ENCODE measurements around the gene EXD3. TPM values are rescaled to one million over a fixed set of nuclear protein-coding genes. Genes with fewer than 3 reads are reported as not detected.

Gene EXD3
- total and polyA plus RNA-seq, 9 of the 15 experiments (the other 6 are each of a cell fraction or from before 2014, with no cell fraction given) = 0.29 to 12.5 (median 3.9) TPM

GRCh38 chr9:137431416-137431931 is 8.5 kb upstream of the EXD3 start:
- no peaks in the 10 kb centered on the region for H3K36me3 ChIP-seq (ENCODE audit: control insufficient read depth, insufficient read depth, low read length)
- H3K9me3 ChIP-seq (replicated peaks; ENCODE audit: control insufficient read depth, insufficient read depth, low read depth, low read length) = no peaks in the 10 kb centered on the region
- H3K27me3 ChIP-seq (ENCODE audit: control insufficient read depth in 2 of 2, insufficient read depth in 2 of 2, low read length in 2 of 2) = no peaks in the 10 kb centered on the region
- no peaks in the 10 kb centered on the region for H4K20me1 ChIP-seq (replicated peaks; ENCODE audit: control insufficient read depth, insufficient read depth, low read length)
- DNase-seq (ENCODE audit: extremely low read depth in 1 of 4, low spot score in 3 of 4) (no peak), ATAC-seq (no peak), FAIRE-seq (no peak)
- intact Hi-C loops (cut with micrococcal nuclease) = no loop called here
- no peaks in the 10 kb centered on the region for H3K9me1 ChIP-seq (ENCODE audit: control insufficient read depth, insufficient read depth, low read length)
- no peak overlapping the region for H3K4me2 ChIP-seq (ENCODE audit: insufficient read depth, low read length)
- WGBS (ENCODE audit: insufficient coverage, low coverage, missing lambda C conversion rate) = 36% methylated on average over 17 of the region's 21 CpGs
- in situ Hi-C loops (cut with MboI) = no loop called here
- no peak overlapping the region for H2AFZ ChIP-seq (ENCODE audit: low read depth, low read length)
- peak overlapping the region in 1 of 2 experiments; percentile 64; a peak in 2 of 4 replicates for H3K9ac ChIP-seq (ENCODE audit: insufficient read depth in 1 of 2, low read depth in 2 of 2, low read length in 2 of 2)
- no peak for TF ChIP-seq WHSC1 (IDR thresholded peaks at IDR 0.05; ENCODE audit: low read length)
- TF ChIP-seq POLR2G (IDR thresholded peaks at IDR 0.05; ENCODE audit: low read depth, low read length) = peak; percentile 60
- no peak for TF ChIP-seq ZNF445 (CRISPR knock-in tag; IDR thresholded peaks at IDR 0.05; ENCODE audit: low read depth)
- TF ChIP-seq NFATC3 (IDR thresholded peaks at IDR 0.05) = no peak
- TF ChIP-seq FOXO4 (CRISPR knock-in tag; IDR thresholded peaks at IDR 0.05) = no peak
- 0 out of 2 replicates have a peak, but pooled peaks have one; percentile 17 for TF ChIP-seq EGR1 (conservative IDR thresholded peaks at IDR 0.05)
- TF ChIP-seq HMG20A (CRISPR knock-in tag; conservative IDR thresholded peaks at IDR 0.05) = no peak
- TF ChIP-seq SP2 (IDR thresholded peaks at IDR 0.05; ENCODE audit: extremely low read depth, low read depth, low read length, poor library complexity, severe bottlenecking) = no peak
- no peak overlapping the region for H3K27ac ChIP-seq (ENCODE audit: extremely low read depth, low read depth, low read length)
- H3K4me1 ChIP-seq (replicated peaks in 1 of 2; ENCODE audit: control insufficient read depth in 2 of 2, insufficient read depth in 2 of 2, low read length in 2 of 2) = peaks cover 13 to 84% of the 10 kb centered on the region in 2 experiments; a peak in 4 of 5 replicates
- no TSS peak for BruUV-seq (replicated peaks)
- ChIA-PET POLR2A (interaction anchor here (1.0 to 1.2 kb wide), 2 partner anchors 10 to 110 kb away, joined by 3 read pairs; partner anchors contain the start of gene ENTPD8), CTCF (ENCODE audit: low intra/inter-chr PET ratio) (no interaction called here)
- no peaks in the 10 kb centered on the region for H3K79me2 ChIP-seq (ENCODE audit: control insufficient read depth, insufficient read depth, low read length)
- no peak overlapping the region for H3K4me3 ChIP-seq
